ENCODE measurements around the gene NAGS.
"Not testable (repeated sequence)": the region's sequence is repeated elsewhere in the genome, so short reads cannot be mapped to it uniquely, and the experiment has no call there.

The NAGS gene

GRCh38 chr17:44046893-44047292 is 42.5 kb downstream of the NAGS start:
- DNase-seq: not testable (repeated sequence)

GRCh38 chr17:44049294-44050060 is 45.1 kb downstream of the NAGS start:
- DNase-seq: no peak

DNA sequence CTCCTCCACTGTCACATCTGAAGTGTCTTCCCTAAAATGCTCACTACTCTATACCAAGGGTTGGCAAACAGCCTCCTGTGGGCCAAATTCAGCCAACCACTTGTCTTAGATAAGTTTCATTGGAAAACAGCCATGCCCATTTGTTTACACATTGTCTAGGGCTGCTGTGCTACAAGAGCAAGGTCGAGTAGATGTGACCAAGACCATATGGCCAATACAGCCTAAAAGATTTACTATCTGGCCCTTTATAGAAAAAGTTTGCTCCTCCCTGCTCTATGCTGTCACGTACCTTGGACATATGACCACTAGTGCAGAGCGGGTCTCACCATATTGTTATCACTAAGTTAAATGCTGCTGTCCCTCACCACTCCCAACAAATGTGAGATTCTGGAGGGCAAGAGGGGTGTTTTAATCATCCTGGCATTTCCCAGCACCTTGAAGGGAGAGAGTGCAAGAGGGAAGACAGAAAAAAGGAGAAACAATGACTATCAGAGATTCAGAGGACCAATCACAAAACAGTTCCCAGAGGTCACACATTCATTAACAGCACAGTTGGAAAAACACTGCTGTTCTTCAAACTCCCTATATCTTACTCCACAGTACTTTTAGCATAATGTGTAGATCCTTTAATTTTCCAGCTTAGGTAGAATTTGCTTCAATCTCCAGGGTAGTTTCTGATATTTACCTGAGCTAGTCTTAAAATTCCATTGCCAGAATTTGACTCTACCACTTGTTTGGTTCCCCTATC is 48.9 kb downstream of the NAGS start:
- peak; percentile 67 for DNase-seq
